ENCODE data around the gene UMODL1.

UMODL1 gene

GRCh38 chr21:42056468-42056867, 14.6 kb upstream of the UMODL1 start (continued):
- no peak for TF ChIP-seq ZNF488 (tag by site-specific recombination; IDR thresholded peaks at IDR 0.05)
- TF ChIP-seq OSR2 (tag by site-specific recombination; IDR thresholded peaks at IDR 0.05) = no peak
- no peak for TF ChIP-seq ZNF18 (tag by site-specific recombination; IDR thresholded peaks at IDR 0.05)
- no peak for TF ChIP-seq ZNF791 (tag by site-specific recombination; IDR thresholded peaks at IDR 0.05)
- no peak for TF ChIP-seq INSM2 (tag by site-specific recombination; IDR thresholded peaks at IDR 0.05)
- TF ChIP-seq ZNF48 (tag by site-specific recombination; IDR thresholded peaks at IDR 0.05) = no peak
- TF ChIP-seq ZNF580 (tag by site-specific recombination; IDR thresholded peaks at IDR 0.05) = no peak
- no peak for TF ChIP-seq ZBTB20 (tag by site-specific recombination; IDR thresholded peaks at IDR 0.05)

- TF ChIP-seq ZSCAN16 (tag by site-specific recombination; IDR thresholded peaks at IDR 0.05) (no peak), CTCF (tag by site-specific recombination; IDR thresholded peaks at IDR 0.05) (no peak), ZNF521 (tag by site-specific recombination; IDR thresholded peaks at IDR 0.05) (no peak), HIC1 (tag by site-specific recombination; IDR thresholded peaks at IDR 0.05) (no peak), SETDB1 (IDR thresholded peaks at IDR 0.05; ENCODE audit: insufficient read length, low read length) (no peak), PRDM2 (tag by site-specific recombination; IDR thresholded peaks at IDR 0.05; ENCODE audit: borderline replicate concordance) (no peak)
- POLR2A ChIA-PET = no interaction called here
- Histone ChIP-seq H3K36me3 (ENCODE audit: control insufficient read depth in 2 of 2, insufficient read depth in 1 of 2, low read length in 2 of 2) (no peaks in the 10 kb centered on the region), H3K27ac (ENCODE audit: extremely low read depth, low read depth, low read length) (no peak overlapping the region), H3K4me3 (ENCODE audit: low read depth, low read length) (no peak overlapping the region), H3K4me1 (ENCODE audit: control insufficient read depth, insufficient read depth, low read length) (no peaks in the 10 kb centered on the region), H3K9me3 (ENCODE audit: control insufficient read depth, insufficient read depth, low read depth, low read length) (no peaks in the 10 kb centered on the region)
- CTCF ChIA-PET = no interaction called here
Observed at GRCh38 chr21:42056996-42057689, 14.0 kb upstream of the UMODL1 start.

All from HEK293 (cell line).